Vagina (tissue), 2 donors: ENCODE results near the gene CCL11. TPM values are rescaled to one million over a fixed set of nuclear protein-coding genes. Genes with fewer than 3 reads are reported as not detected.

ENCODE experiments used
- DNase-seq, 2 donors: peaks; one replicate each; pipeline ENCODE4 v3.0.0-alpha.2; 2017; ENCODE audit errors: extremely low spot score in 2 of 2
- H3K27ac ChIP-seq: fragments of 200-600 bp; sonication (generic); one replicate; pipeline ENCODE4 v1.5.1; 2019
- H3K27me3 ChIP-seq: fragments of 200-600 bp; sonication (generic); one replicate; pipeline ENCODE4 v1.5.1; 2019
- H3K36me3 ChIP-seq, 2 donors: fragments of 200-600 bp; sonication (generic); one replicate each; pipeline ENCODE4 v1.5.1; 2017 to 2019
- H3K4me1 ChIP-seq: fragments of 200-600 bp; sonication (generic); one replicate; pipeline ENCODE4 v1.5.1; 2019
- H3K4me3 ChIP-seq, 2 donors: fragments of 200-600 bp; sonication (generic); 1 replicate in 1 of 2; 2 replicates in 1 of 2; pipeline ENCODE4 v1.5.1; 2016 to 2019
- H3K9me3 ChIP-seq: fragments of 200-600 bp; sonication (generic); one replicate; pipeline ENCODE4 v1.5.1; 2019
- POLR2A ChIP-seq, 2 donors: fragments of 450-650 bp; IDR thresholded peaks; one replicate each; pipeline ENCODE4 v1.6.1; 2017; ENCODE audit warnings: antibody characterized with exemption in 2 of 2, mild to moderate bottlenecking in 2 of 2, moderate library complexity in 2 of 2
- POLR2AphosphoS5 ChIP-seq, 2 donors: sonication (generic); formaldehyde crosslinking; IDR thresholded peaks; one replicate each; pipeline ENCODE4 v1.9.0; 2017; ENCODE audit warnings: antibody characterized with exemption in 2 of 2, mild to moderate bottlenecking in 2 of 2, low read depth in 1 of 2; ENCODE audit not compliant: insufficient read depth in 1 of 2
- intact Hi-C: fragments of 100-400 bp; cut with DNase I; formaldehyde crosslinking; loops from one replicate; pipeline ENCODE4 v1.15.1; 2023
- total RNA-seq: library from RNA; depleted of rRNA; stranded (reverse); fragments of >200 nt; gene quantifications from one replicate; pipeline ENCODE4 v1.2.3, GENCODE V29; 2016
- TF ChIP-seq, protein P1 (sequence below), 3 experiments: fragments of 450-650 bp in 2 of 3; fragments of 200-600 bp in 1 of 3; sonication (generic) in 1 of 3; IDR thresholded peaks; one replicate each; pipeline ENCODE4 v1.5.1; 2017 to 2019; ENCODE audit warnings: antibody characterized with exemption in 3 of 3, mild to moderate bottlenecking in 2 of 3, moderate library complexity in 2 of 3

Gene CCL11
- total RNA-seq, 1 donor from 2014 or later, result 1.2 TPM

- H3K4me3 ChIP-seq, result no peak overlapping the region
- no peaks in the 10 kb centered on the region for H3K36me3 ChIP-seq
- peak; percentile 84 to 86 for TF ChIP-seq POLR2AphosphoS5 (IDR thresholded peaks at IDR 0.05; ENCODE audit: insufficient read depth in 1 of 2, low read depth in 1 of 2)
- TF ChIP-seq POLR2A (IDR thresholded peaks at IDR 0.05), result no peak
- TF ChIP-seq, protein P1, sequence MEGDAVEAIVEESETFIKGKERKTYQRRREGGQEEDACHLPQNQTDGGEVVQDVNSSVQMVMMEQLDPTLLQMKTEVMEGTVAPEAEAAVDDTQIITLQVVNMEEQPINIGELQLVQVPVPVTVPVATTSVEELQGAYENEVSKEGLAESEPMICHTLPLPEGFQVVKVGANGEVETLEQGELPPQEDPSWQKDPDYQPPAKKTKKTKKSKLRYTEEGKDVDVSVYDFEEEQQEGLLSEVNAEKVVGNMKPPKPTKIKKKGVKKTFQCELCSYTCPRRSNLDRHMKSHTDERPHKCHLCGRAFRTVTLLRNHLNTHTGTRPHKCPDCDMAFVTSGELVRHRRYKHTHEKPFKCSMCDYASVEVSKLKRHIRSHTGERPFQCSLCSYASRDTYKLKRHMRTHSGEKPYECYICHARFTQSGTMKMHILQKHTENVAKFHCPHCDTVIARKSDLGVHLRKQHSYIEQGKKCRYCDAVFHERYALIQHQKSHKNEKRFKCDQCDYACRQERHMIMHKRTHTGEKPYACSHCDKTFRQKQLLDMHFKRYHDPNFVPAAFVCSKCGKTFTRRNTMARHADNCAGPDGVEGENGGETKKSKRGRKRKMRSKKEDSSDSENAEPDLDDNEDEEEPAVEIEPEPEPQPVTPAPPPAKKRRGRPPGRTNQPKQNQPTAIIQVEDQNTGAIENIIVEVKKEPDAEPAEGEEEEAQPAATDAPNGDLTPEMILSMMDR (IDR thresholded peaks at IDR 0.05), result no peak
- peak overlapping the region; percentile 84 for H3K27ac ChIP-seq
- DNase-seq, result peak in 1 of 2 donors; percentile 95
- intact Hi-C loops, result no loop called here
- H3K4me1 ChIP-seq, result peaks cover 83% of the 10 kb centered on the region
- H3K9me3 ChIP-seq, result no peaks in the 10 kb centered on the region
- no peaks in the 10 kb centered on the region for H3K27me3 ChIP-seq
Observed at GRCh38 chr17:34252444-34253138, 33.0 kb upstream of the CCL11 start.

DNA sequence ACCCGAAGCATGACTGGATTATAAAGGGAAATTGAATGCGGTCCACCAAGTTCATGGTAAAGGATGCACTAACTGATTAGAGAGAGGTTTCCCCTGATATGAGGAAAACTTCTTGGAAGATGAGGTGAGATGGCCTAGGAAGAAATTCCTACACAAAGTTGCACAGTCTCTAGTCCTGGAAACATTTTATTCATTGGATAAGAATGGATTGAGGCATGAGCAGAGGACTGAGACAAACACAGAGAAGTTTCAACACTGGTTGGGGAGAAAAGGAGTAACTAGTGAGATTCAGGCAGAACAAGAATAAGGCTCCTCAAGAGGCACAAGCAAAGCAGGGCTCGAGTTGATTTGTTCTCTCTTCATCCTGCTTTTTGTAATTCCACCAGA, 32.4 kb upstream of the CCL11 start:
- DNase-seq, result no peak
- Histone ChIP-seq H3K9me3 (no peaks in the 10 kb centered on the region), H3K36me3 (no peaks in the 10 kb centered on the region), H3K27me3 (no peaks in the 10 kb centered on the region), H3K27ac (peak overlapping the region; percentile 84), H3K4me3 (no peak overlapping the region), H3K4me1 (peaks cover 79% of the 10 kb centered on the region)
- intact Hi-C loops, result no loop called here
- TF ChIP-seq POLR2AphosphoS5 (IDR thresholded peaks at IDR 0.05; ENCODE audit: insufficient read depth in 1 of 2, low read depth in 1 of 2), result no peak
- TF ChIP-seq, protein P1 (IDR thresholded peaks at IDR 0.05), result no peak
- TF ChIP-seq POLR2A (IDR thresholded peaks at IDR 0.05), result no peak

DNA sequence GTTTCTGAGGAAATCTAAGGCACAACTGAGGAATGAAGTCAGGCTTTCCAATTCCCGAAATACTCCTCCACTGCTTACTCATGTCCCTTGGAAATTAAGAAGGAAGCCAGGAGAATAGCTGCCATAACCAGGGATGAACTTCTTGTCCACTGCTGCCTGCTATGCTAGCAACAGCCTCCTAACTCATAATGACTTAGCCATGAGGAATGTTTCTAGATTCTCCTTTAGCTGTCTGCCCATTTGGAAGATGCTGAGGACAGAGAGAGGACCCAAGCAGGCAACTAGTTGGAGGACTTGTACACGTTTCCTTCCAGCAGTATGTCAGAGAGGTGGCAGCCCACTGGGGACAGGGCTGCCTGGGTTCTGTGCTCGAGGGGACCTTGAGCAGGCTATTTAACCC, 31.4 kb upstream of the CCL11 start:
- Histone ChIP-seq H3K27me3 (no peaks in the 10 kb centered on the region), H3K4me3 (peak overlapping the region in 1 of 2 donors; percentile 42), H3K9me3 (no peaks in the 10 kb centered on the region), H3K27ac (peak overlapping the region; percentile 84), H3K36me3 (no peaks in the 10 kb centered on the region), H3K4me1 (peaks cover 73% of the 10 kb centered on the region)
- intact Hi-C loops, result loop anchor here (2.0 kb wide), 1 partner anchor 59 kb away; no protein-coding TSS in a partner anchor
- TF ChIP-seq POLR2AphosphoS5 (IDR thresholded peaks at IDR 0.05; ENCODE audit: insufficient read depth in 1 of 2, low read depth in 1 of 2), result no peak
- TF ChIP-seq, protein P1 (IDR thresholded peaks at IDR 0.05), result peak in 1 of 3 experiments; percentile 11
- DNase-seq, result no peak

GRCh38 chr17:34254651-34255380, 30.7 kb upstream of the CCL11 start, which contains the start of gene CCL2:
Gene CCL2, plus strand, starts transcription at chr17:34255285. Its CDS starts 65 bp downstream, at chr17:34255350.
- intact Hi-C loops, result loop anchor here (2.0 kb wide), 1 partner anchor 58 kb away; no protein-coding TSS in a partner anchor
- H3K27me3 ChIP-seq, result no peaks in the 10 kb centered on the region
- peak within 1 kb of the TSS; percentile 84 for H3K27ac ChIP-seq
- no peaks in the 10 kb centered on the region for H3K36me3 ChIP-seq
- TF ChIP-seq, protein P1 (IDR thresholded peaks at IDR 0.05), result no peak
- TF ChIP-seq POLR2A (IDR thresholded peaks at IDR 0.05) (peak in 1 of 2 donors; percentile 51), POLR2AphosphoS5 (IDR thresholded peaks at IDR 0.05; ENCODE audit: insufficient read depth in 1 of 2, low read depth in 1 of 2) (peak; percentile 54 to 72)
- DNase-seq, result no peak
- no peaks in the 10 kb centered on the region for H3K9me3 ChIP-seq
- peak within 1 kb of the TSS; percentile 38 to 42 for H3K4me3 ChIP-seq
- peaks cover 67% of the 10 kb centered on the region for H3K4me1 ChIP-seq
